A673 (cell line): ENCODE results near the gene MATK.

Experiments
- CTCF ChIP-seq: fragments of 300-800, 200-600 bp; sonication (generic); conservative IDR thresholded peaks from 2 replicates; pipeline ENCODE4 v1.5.1; 2017; ENCODE audit warnings: low read depth, mild to moderate bottlenecking, antibody characterized with exemption, low read length, moderate library complexity, mixed read lengths
- EZH2 ChIP-seq: fragments of 200-600 bp; sonication (generic); IDR thresholded peaks from 2 replicates; pipeline ENCODE4 v1.6.1; 2017; ENCODE audit warnings: borderline replicate concordance, low read depth, mild to moderate bottlenecking, mixed read lengths, antibody characterized with exemption, low read length; ENCODE audit not compliant: poor library complexity, severe bottlenecking

GRCh38 chr19:3769494-3769893 is 16.7 kb downstream of the MATK start:
- TF ChIP-seq CTCF (no peak), EZH2 (no peak)
